MM.1S (cell line): ENCODE measurements around the gene TDRD6.

Source experiments
- DNase-seq: peaks from one replicate; pipeline ENCODE4 v3.0.0-alpha.2; 2015
- H2AFZ ChIP-seq: fragments of 300-600 bp; sonication (generic); 2 replicates; pipeline ENCODE4 v1.6.0; 2016; ENCODE audit warnings: antibody characterized with exemption, low read length
- H3F3A ChIP-seq: fragments of 300-600 bp; sonication (generic); 2 replicates; pipeline ENCODE4 v1.6.1; 2016; ENCODE audit warnings: mild to moderate bottlenecking, antibody characterized with exemption, low read length, moderate library complexity, mixed read lengths; ENCODE audit not compliant: insufficient read depth
- H3K27ac ChIP-seq: fragments of 300-600 bp; sonication (generic); 2 replicates; pipeline ENCODE4 v1.5.1; 2016; ENCODE audit warnings: mild to moderate bottlenecking, low read length
- H3K27me3 ChIP-seq: fragments of 300-600 bp; sonication (generic); replicated peaks from 2 replicates; pipeline ENCODE4 v1.6.0; 2016; ENCODE audit warnings: low read length; ENCODE audit not compliant: insufficient read depth
- H3K36me3 ChIP-seq: fragments of 300-600 bp; sonication (generic); replicated peaks from 2 replicates; pipeline ENCODE4 v1.6.1; 2016; ENCODE audit warnings: mild to moderate bottlenecking, low read length, mixed read lengths; ENCODE audit not compliant: insufficient read depth
- H3K4me1 ChIP-seq: fragments of 300-600 bp; sonication (generic); 2 replicates; pipeline ENCODE4 v1.6.1; 2016; ENCODE audit warnings: low read length, mixed read lengths
- H3K4me2 ChIP-seq: fragments of 300-600 bp; sonication (generic); 2 replicates; pipeline ENCODE4 v1.6.0; 2016; ENCODE audit warnings: low read depth, low read length
- H3K4me3 ChIP-seq: fragments of 300-600 bp; sonication (generic); 2 replicates; pipeline ENCODE4 v1.5.1; 2016; ENCODE audit warnings: low read length, mixed read lengths
- H3K79me2 ChIP-seq: fragments of 300-600 bp; sonication (generic); 2 replicates; pipeline ENCODE4 v1.6.1; 2016; ENCODE audit warnings: mixed run types, low read length, mixed read lengths
- H3K9ac ChIP-seq: fragments of 300-600 bp; sonication (generic); 2 replicates; pipeline ENCODE4 v1.6.1; 2016; ENCODE audit warnings: low read length, mixed read lengths
- H3K9me2 ChIP-seq: fragments of 300-600 bp; sonication (generic); replicated peaks from 2 replicates; pipeline ENCODE4 v1.6.1; 2016; ENCODE audit warnings: mild to moderate bottlenecking, low read length, mixed read lengths; ENCODE audit not compliant: insufficient read depth
- H3K9me3 ChIP-seq: fragments of 300-600 bp; sonication (generic); replicated peaks from 2 replicates; pipeline ENCODE4 v1.6.1; 2016; ENCODE audit warnings: mild to moderate bottlenecking, low read length, mixed read lengths; ENCODE audit not compliant: insufficient read depth
- H4K20me1 ChIP-seq: fragments of 300-600 bp; sonication (generic); 2 replicates; pipeline ENCODE4 v1.6.1; 2016; ENCODE audit warnings: mild to moderate bottlenecking, low read length, moderate library complexity, mixed read lengths; ENCODE audit not compliant: insufficient read depth
- CTCF ChIP-seq: fragments of 300-600 bp; sonication (generic); IDR thresholded peaks from 2 replicates; pipeline ENCODE4 v1.5.1; 2016; ENCODE audit warnings: antibody characterized with exemption, low read length, mixed read lengths
- EZH2 ChIP-seq: fragments of 300-600 bp; sonication (generic); optimal IDR thresholded peaks from 2 replicates; pipeline ENCODE3; 2017; ENCODE audit warnings: low read depth, mild to moderate bottlenecking, antibody characterized with exemption, low read length, mixed read lengths
- EZH2phosphoT487 ChIP-seq: fragments of 300-600 bp; sonication (generic); IDR thresholded peaks from 2 replicates; pipeline ENCODE4 v1.6.1; 2018; ENCODE audit warnings: antibody characterized with exemption, low read length

Gene TDRD6

GRCh38 chr6:46749731-46750130 is 62.0 kb downstream of the TDRD6 start:
- Histone ChIP-seq H3K9ac (no peak overlapping the region), H3K79me2 (no peaks in the 10 kb centered on the region), H3K4me3 (no peak overlapping the region), H2AFZ (no peak overlapping the region), H3K9me2 (no peaks in the 10 kb centered on the region), H3K27me3 (no peaks in the 10 kb centered on the region), H3K9me3 (no peaks in the 10 kb centered on the region), H3F3A (no peaks in the 10 kb centered on the region), H4K20me1 (no peaks in the 10 kb centered on the region), H3K27ac (no peak overlapping the region), H3K4me1 (no peaks in the 10 kb centered on the region), H3K4me2 (no peak overlapping the region), H3K36me3 (no peaks in the 10 kb centered on the region)
- TF ChIP-seq CTCF (no peak), EZH2phosphoT487 (no peak), EZH2 (no peak)
- no peak for DNase-seq

- Histone ChIP-seq H4K20me1 (no peaks in the 10 kb centered on the region), H2AFZ (no peak overlapping the region), H3K9me2 (no peaks in the 10 kb centered on the region), H3K27me3 (no peaks in the 10 kb centered on the region), H3K9ac (no peak overlapping the region), H3K4me1 (no peaks in the 10 kb centered on the region), H3K36me3 (no peaks in the 10 kb centered on the region), H3F3A (no peaks in the 10 kb centered on the region), H3K4me2 (no peak overlapping the region), H3K9me3 (no peaks in the 10 kb centered on the region), H3K4me3 (no peak overlapping the region), H3K27ac (no peak overlapping the region), H3K79me2 (no peaks in the 10 kb centered on the region)
- TF ChIP-seq EZH2 = no peak
- TF ChIP-seq EZH2phosphoT487 = no peak
- no peak for TF ChIP-seq CTCF
- no peak for DNase-seq
These were observed 64.0 kb downstream of the TDRD6 start for GRCh38 chr6:46751658-46752057.
